ENCODE data around the gene LRRC56. TPM values are rescaled to one million over a fixed set of nuclear protein-coding genes. Genes with fewer than 3 reads are reported as not detected.

Gene LRRC56
- total RNA-seq, 1 experiment from 2014 or later, result 3.4 TPM

- H3K9me3 Mint-ChIP-seq, result no peaks in the 10 kb centered on the region
- H3K36me3 Mint-ChIP-seq, result peaks cover 54% of the 10 kb centered on the region
- H3K27ac Mint-ChIP-seq, result no peak overlapping the region
- H3K27me3 Mint-ChIP-seq (ENCODE audit: low read depth), result no peaks in the 10 kb centered on the region
- ChIA-PET CTCF (no interaction called here), POLR2A (interaction anchor here (0.6 kb wide), 1 partner anchor 200 kb away, joined by 3 read pairs; no protein-coding TSS in a partner anchor)
- no peak overlapping the region for H3K4me3 Mint-ChIP-seq
- no peaks in the 10 kb centered on the region for H3K4me1 Mint-ChIP-seq
- ATAC-seq (no peak), DNase-seq (ENCODE audit: low spot score) (no peak)
- TF ChIP-seq SMAD3 (CRISPR knock-in tag; IDR thresholded peaks at IDR 0.05; ENCODE audit: borderline replicate concordance) (no peak), ESRRA (CRISPR knock-in tag; IDR thresholded peaks at IDR 0.05; ENCODE audit: borderline replicate concordance) (no peak), ZNF416 (CRISPR knock-in tag; IDR thresholded peaks at IDR 0.05) (no peak), SP1 (CRISPR knock-in tag; conservative IDR thresholded peaks at IDR 0.05) (no peak), ZNF532 (CRISPR knock-in tag; IDR thresholded peaks at IDR 0.05; ENCODE audit: borderline replicate concordance) (no peak), HMGXB4 (CRISPR knock-in tag; IDR thresholded peaks at IDR 0.05) (no peak), MAX (CRISPR knock-in tag; IDR thresholded peaks at IDR 0.05) (no peak), NFE2L1 (CRISPR knock-in tag; IDR thresholded peaks at IDR 0.05) (no peak), IRF1 (CRISPR knock-in tag; IDR thresholded peaks at IDR 0.05) (no peak), ZNF219 (CRISPR knock-in tag; IDR thresholded peaks at IDR 0.05; ENCODE audit: borderline replicate concordance) (no peak), ZMAT4 (CRISPR knock-in tag; IDR thresholded peaks at IDR 0.05) (no peak), USF2 (CRISPR knock-in tag; IDR thresholded peaks at IDR 0.05) (no peak)
These were observed 60.8 kb downstream of the LRRC56 start for GRCh38 chr11:598005-598680.

GRCh38 chr11:601573-602245 lies 64.4 kb downstream of the LRRC56 start:
- TF ChIP-seq HMGA2 (CRISPR knock-in tag; IDR thresholded peaks at IDR 0.05) (no peak), ZNF232 (CRISPR knock-in tag; IDR thresholded peaks at IDR 0.05) (no peak), TP53 (CRISPR knock-in tag; IDR thresholded peaks at IDR 0.05) (no peak)
- no peaks in the 10 kb centered on the region for H3K27me3 Mint-ChIP-seq (ENCODE audit: low read depth)
- no peaks in the 10 kb centered on the region for H3K4me1 Mint-ChIP-seq
- POLR2A ChIA-PET, result no interaction called here
- DNase-seq (ENCODE audit: low spot score) (no peak), ATAC-seq (no peak)
- H3K9me3 Mint-ChIP-seq, result no peaks in the 10 kb centered on the region
- no peak overlapping the region for H3K4me3 Mint-ChIP-seq
- H3K27ac Mint-ChIP-seq, result no peak overlapping the region
- peaks cover 51% of the 10 kb centered on the region for H3K36me3 Mint-ChIP-seq
- CTCF ChIA-PET, result interaction anchor here (0.7 kb wide), 1 partner anchor 42 kb away, joined by 3 read pairs; no protein-coding TSS in a partner anchor
